ENCODE data around the gene UBALD1. TPM values are rescaled to one million over a fixed set of nuclear protein-coding genes. Genes with fewer than 3 reads are reported as not detected.

The UBALD1 gene
- polyA plus RNA-seq, 1 donor (not counting 4 experiments of a cell fraction or from before 2014, with no cell fraction given) = 4.0 TPM

GRCh38 chr16:4602331-4602730 lies 12.4 kb downstream of the UBALD1 start:
- no peak for FAIRE-seq
- Histone ChIP-seq H3K4me2 (ENCODE audit: control insufficient read depth, extremely low read depth, insufficient read depth, low read depth, low read length) (no peak overlapping the region), H3K79me2 (ENCODE audit: control insufficient read depth, insufficient read depth, low read length) (no peaks in the 10 kb centered on the region), H3K4me3 (ENCODE audit: control insufficient read depth in 2 of 3, extremely low read depth in 1 of 3, insufficient read depth in 2 of 3, low read depth in 1 of 3, low read length in 3 of 3) (no peak overlapping the region), H3K9me3 (ENCODE audit: control insufficient read depth, low read depth, low read length) (no peaks in the 10 kb centered on the region), H3K4me1 (ENCODE audit: control insufficient read depth, extremely low read depth, insufficient read depth, low read length) (peaks cover 8% of the 10 kb centered on the region), H2AFZ (ENCODE audit: control insufficient read depth, low read length) (no peak overlapping the region), H4K20me1 (ENCODE audit: control insufficient read depth, extremely low read depth, insufficient read depth, low read length) (no peaks in the 10 kb centered on the region), H3K27me3 (ENCODE audit: control insufficient read depth, extremely low read depth, insufficient read depth, low read length) (peaks cover 14% of the 10 kb centered on the region), H3K27ac (ENCODE audit: control insufficient read depth, insufficient read depth, low read length) (no peak overlapping the region), H3K36me3 (ENCODE audit: control insufficient read depth in 2 of 2, extremely low read depth in 1 of 2, insufficient read depth in 2 of 2, low read length in 2 of 2) (no peaks in the 10 kb centered on the region), H3K9ac (ENCODE audit: control insufficient read depth, extremely low read depth, insufficient read depth, low read length) (no peak overlapping the region), H3K9me1 (ENCODE audit: control insufficient read depth, extremely low read depth, insufficient read depth, low read length) (no peaks in the 10 kb centered on the region)
- TF ChIP-seq EZH2 (IDR thresholded peaks at IDR 0.05; ENCODE audit: low read length) = no peak
- TF ChIP-seq CTCF (optimal IDR thresholded peaks at IDR 0.05 in 1 of 3, IDR thresholded peaks at IDR 0.05 in 1 of 3, conservative IDR thresholded peaks at IDR 0.05 in 1 of 3; ENCODE audit: extremely low read depth in 1 of 3, insufficient read depth in 2 of 3, low read length in 3 of 3) = no peak
- dilution Hi-C loops (cut with MboI; ENCODE audit: extremely low pct_ligation_motif_present, low sequenced_read_pairs) = no loop called here
- no peak for DNase-seq (ENCODE audit: low read depth, low spot score)

- FAIRE-seq = no peak
- Histone ChIP-seq H3K4me1 (ENCODE audit: control insufficient read depth, extremely low read depth, insufficient read depth, low read length) (peaks cover 14% of the 10 kb centered on the region), H3K9me3 (ENCODE audit: control insufficient read depth, low read depth, low read length) (no peaks in the 10 kb centered on the region), H3K36me3 (ENCODE audit: control insufficient read depth in 2 of 2, extremely low read depth in 1 of 2, insufficient read depth in 2 of 2, low read length in 2 of 2) (no peaks in the 10 kb centered on the region), H3K4me3 (ENCODE audit: control insufficient read depth in 2 of 3, extremely low read depth in 1 of 3, insufficient read depth in 2 of 3, low read depth in 1 of 3, low read length in 3 of 3) (no peak overlapping the region), H3K9me1 (ENCODE audit: control insufficient read depth, extremely low read depth, insufficient read depth, low read length) (no peaks in the 10 kb centered on the region), H2AFZ (ENCODE audit: control insufficient read depth, low read length) (no peak overlapping the region), H3K4me2 (ENCODE audit: control insufficient read depth, extremely low read depth, insufficient read depth, low read depth, low read length) (no peak overlapping the region), H3K9ac (ENCODE audit: control insufficient read depth, extremely low read depth, insufficient read depth, low read length) (no peak overlapping the region), H3K27ac (ENCODE audit: control insufficient read depth, insufficient read depth, low read length) (no peak overlapping the region), H4K20me1 (ENCODE audit: control insufficient read depth, extremely low read depth, insufficient read depth, low read length) (no peaks in the 10 kb centered on the region), H3K27me3 (ENCODE audit: control insufficient read depth, extremely low read depth, insufficient read depth, low read length) (peaks cover 14% of the 10 kb centered on the region), H3K79me2 (ENCODE audit: control insufficient read depth, insufficient read depth, low read length) (no peaks in the 10 kb centered on the region)
- no peak for TF ChIP-seq CTCF (optimal IDR thresholded peaks at IDR 0.05 in 1 of 3, IDR thresholded peaks at IDR 0.05 in 1 of 3, conservative IDR thresholded peaks at IDR 0.05 in 1 of 3; ENCODE audit: extremely low read depth in 1 of 3, insufficient read depth in 2 of 3, low read length in 3 of 3)
- TF ChIP-seq EZH2 (IDR thresholded peaks at IDR 0.05; ENCODE audit: low read length) = no peak
- DNase-seq (ENCODE audit: low read depth, low spot score) = no peak
- dilution Hi-C loops (cut with MboI; ENCODE audit: extremely low pct_ligation_motif_present, low sequenced_read_pairs) = no loop called here
Observed at GRCh38 chr16:4601864-4602186, 12.9 kb downstream of the UBALD1 start.
